ENCODE measurements around the gene PACSIN1.
"Not testable (repeated sequence)": the region's sequence is repeated elsewhere in the genome, so short reads cannot be mapped to it uniquely, and the experiment has no call there.

The PACSIN1 gene

GRCh38 chr6:34459899-34460593 lies 5.8 kb upstream of the PACSIN1 start:
- DNase-seq, result peak; percentile 64

- DNase-seq, result no peak
Measured at GRCh38 chr6:34460796-34461507, 4.9 kb upstream of the PACSIN1 start.

- no peak for DNase-seq
Measured at GRCh38 chr6:34462010-34462409, 3.9 kb upstream of the PACSIN1 start.

- no peak for DNase-seq
Measured at GRCh38 chr6:34462551-34462971, 3.3 kb upstream of the PACSIN1 start.

GRCh38 chr6:34463299-34463698 lies 2.6 kb upstream of the PACSIN1 start:
- DNase-seq, result no peak

GRCh38 chr6:34463849-34464248 lies 2.0 kb upstream of the PACSIN1 start:
- no peak for DNase-seq

- no peak for DNase-seq
Measured at GRCh38 chr6:34466242-34467185, 638 bp downstream of the PACSIN1 start.

GRCh38 chr6:34468378-34468892 lies 2.6 kb downstream of the PACSIN1 start:
- DNase-seq, result no peak

GRCh38 chr6:34469499-34469898 lies 3.6 kb downstream of the PACSIN1 start:
- DNase-seq, result no peak

- DNase-seq, result no peak
Measured at GRCh38 chr6:34472425-34472824, 6.5 kb downstream of the PACSIN1 start.

GRCh38 chr6:34473967-34474366 lies 8.1 kb downstream of the PACSIN1 start:
- DNase-seq, result no peak

- DNase-seq, result no peak
Measured at GRCh38 chr6:34474754-34475153, 8.9 kb downstream of the PACSIN1 start.

- DNase-seq, result no peak
Measured at GRCh38 chr6:34475238-34475682, 9.4 kb downstream of the PACSIN1 start.

GRCh38 chr6:34475767-34476328 lies 10.0 kb downstream of the PACSIN1 start:
- DNase-seq, result no peak

- no peak for DNase-seq
Measured at GRCh38 chr6:34476447-34476846, 10.6 kb downstream of the PACSIN1 start.

GRCh38 chr6:34476921-34477320 lies 11.0 kb downstream of the PACSIN1 start:
- no peak for DNase-seq

GRCh38 chr6:34478796-34479195 lies 12.9 kb downstream of the PACSIN1 start:
- DNase-seq, result no peak

- DNase-seq, result not testable (repeated sequence)
Measured at GRCh38 chr6:34483781-34484180, 17.9 kb downstream of the PACSIN1 start.

GRCh38 chr6:34484391-34484790 lies 18.5 kb downstream of the PACSIN1 start:
- no peak for DNase-seq

GRCh38 chr6:34484899-34485298 lies 19.0 kb downstream of the PACSIN1 start:
- peak; percentile 60 for DNase-seq

- no peak for DNase-seq
Measured at GRCh38 chr6:34485321-34486060, 19.6 kb downstream of the PACSIN1 start.
